Spleen (tissue), 11 donors: ENCODE measurements around the gene INPP5D. TPM values are rescaled to one million over a fixed set of nuclear protein-coding genes. Genes with fewer than 3 reads are reported as not detected.

ENCODE experiments used
- DNase-seq: peaks from one replicate; pipeline ENCODE4 v3.0.0-alpha.2; 2020
- H3K27ac ChIP-seq, 8 donors: fragments of 200-600 bp; sonication (generic) in 7 of 8; 1 replicate in 4 of 8; 2 replicates in 4 of 8; pipeline versions ENCODE4 v1.5.0 to v1.8.0; 2016 to 2021; ENCODE audit warnings: inconsistent platforms in 4 of 8, mild to moderate bottlenecking in 4 of 8, moderate library complexity in 1 of 8
- H3K27me3 ChIP-seq, 7 donors: fragments of 200-600 bp; sonication (generic) in 6 of 7; replicated peaks in 1 of 7; 1 replicate in 4 of 7; 2 replicates in 3 of 7; pipeline versions ENCODE4 v1.5.0 to v1.8.0; 2016 to 2021; ENCODE audit warnings: inconsistent platforms in 3 of 7, mild to moderate bottlenecking in 1 of 7
- H3K36me3 ChIP-seq, 6 donors: fragments of 200-600 bp; sonication (generic) in 5 of 6; 1 replicate in 4 of 6; 2 replicates in 2 of 6; pipeline versions ENCODE4 v1.5.0 to v1.8.0; 2016 to 2021; ENCODE audit warnings: inconsistent platforms in 2 of 6
- H3K4me1 ChIP-seq, 6 donors: fragments of 200-600 bp; sonication (generic) in 5 of 6; 1 replicate in 3 of 6; 2 replicates in 3 of 6; pipeline versions ENCODE4 v1.5.0 to v1.8.0; 2016 to 2021; ENCODE audit warnings: inconsistent platforms in 3 of 6
- H3K4me3 ChIP-seq, 8 donors: fragments of 200-600 bp; sonication (generic) in 7 of 8; 1 replicate in 4 of 8; 2 replicates in 4 of 8; pipeline versions ENCODE4 v1.5.0 to v1.8.0; 2016 to 2021; ENCODE audit warnings: inconsistent platforms in 4 of 8, mild to moderate bottlenecking in 4 of 8, moderate library complexity in 2 of 8
- H3K9me3 ChIP-seq, 8 donors: fragments of 200-600 bp; sonication (generic) in 7 of 8; 1 replicate in 4 of 8; 2 replicates in 4 of 8; pipeline versions ENCODE4 v1.5.0 to v1.8.0; 2016 to 2021; ENCODE audit warnings: inconsistent platforms in 4 of 8
- CTCF ChIP-seq, 11 experiments: fragments of 200-600 bp in 7 of 11; fragments of 450-650 bp in 4 of 11; sonication (generic) in 4 of 11; IDR thresholded peaks in 8 of 11; conservative IDR thresholded peaks in 3 of 11; 1 replicate in 7 of 11; 2 replicates in 4 of 11; pipeline versions ENCODE4 v1.4.0 to v1.8.0; 2016 to 2021; ENCODE audit warnings: antibody characterized with exemption in 11 of 11, inconsistent platforms in 4 of 11, mild to moderate bottlenecking in 1 of 11
- POLR2A ChIP-seq, 3 donors: fragments of 450-650 bp; IDR thresholded peaks; one replicate each; pipeline ENCODE4 v1.5.1; 2017; ENCODE audit warnings: antibody characterized with exemption in 3 of 3, mild to moderate bottlenecking in 1 of 3
- POLR2AphosphoS5 ChIP-seq, 3 donors: sonication (generic); formaldehyde crosslinking; IDR thresholded peaks; one replicate each; pipeline ENCODE4 v1.5.1; 2017; ENCODE audit warnings: antibody characterized with exemption in 3 of 3
- WGBS, 5 donors: extraction: QIAGEN DNeasy Blood & Tissue Kit in 3 of 5; methylation state at CpG; one replicate each; pipeline versions ENCODE4 v1.1.5 to v1.1.7; 2013 to 2018; 5-methylcytosine and 5-hydroxymethylcytosine counted together
- intact Hi-C: fragments of 100-400 bp; cut with DNase I; formaldehyde crosslinking; loops from one replicate; pipeline ENCODE4 v1.15.0; 2023; ENCODE audit warnings: low total_unique reads
- polyA plus RNA-seq, 3 donors: library from polyadenylated mRNA; stranded (reverse); fragments of 200-250 nt; gene quantifications; one replicate each; pipeline ENCODE4 v1.2.1, GENCODE V29; 2013
- total RNA-seq, 7 donors: library from RNA; depleted of rRNA in 3 of 7; stranded (reverse); fragments of >200 nt in 3 of 7; fragmentation: NEBNext Ultra II Directional in 4 of 7; extraction: Animal tissue kit (Norgen Biotek cat#: 25700) in 4 of 7; gene quantifications; one replicate each; pipeline versions ENCODE4 v1.1.0 to v1.2.1, GENCODE V29; 2016 to 2021
- donor health status: healthy with polysubstance abuse.
- donor health status: DM: no; HTN: no; CAD: no; lungs with moderate emphysema.
- donor health status: DM: no; HTN: no; CAD: no.
- donor health status: Bipolar disorder and iron deficiency.
- donor health status: healthy.
- donor health status: DM: no; HTN: no; CAD: no.
- donor health status: DM: yes; HTN: yes; CAD: no.

The INPP5D gene
- total and polyA plus RNA-seq, 10 donors: 71.1 to 246 (median 181) TPM

GRCh38 chr2:233131936-233132720, 72.0 kb downstream of the INPP5D start:
- no peak overlapping the region for H3K27ac ChIP-seq
- no peak for DNase-seq
- H3K4me3 ChIP-seq: no peak overlapping the region

GRCh38 chr2:233133239-233133638, 73.1 kb downstream of the INPP5D start:
- no peaks in the 10 kb centered on the region for H3K27me3 ChIP-seq
- H3K4me1 ChIP-seq: peaks cover 0 to 24% (median 11%) of the 10 kb centered on the region in 6 donors
- no peak overlapping the region for H3K4me3 ChIP-seq
- DNase-seq: peak; percentile 4
- peaks cover 3 to 98% (median 76%) of the 10 kb centered on the region in 6 donors for H3K36me3 ChIP-seq
- TF ChIP-seq CTCF (IDR thresholded peaks at IDR 0.05 in 8 of 11, conservative IDR thresholded peaks at IDR 0.05 in 3 of 11) (no peak), POLR2AphosphoS5 (IDR thresholded peaks at IDR 0.05) (no peak), POLR2A (IDR thresholded peaks at IDR 0.05) (no peak)
- intact Hi-C loops: no loop called here
- 0 to 100% (median 83%) methylated on average over 1 of the region's 1 CpG for WGBS, 5 donors
- peak overlapping the region in 1 of 8 donors; percentile 12 for H3K27ac ChIP-seq
- peaks cover 0 to 11% (median 5%) of the 10 kb centered on the region in 8 donors for H3K9me3 ChIP-seq

More at GRCh38 chr2:233131936-233132720, 72.0 kb downstream of the INPP5D start:
- Histone ChIP-seq H3K36me3 (peaks cover 5 to 100% (median 85%) of the 10 kb centered on the region in 6 donors), H3K9me3 (peaks cover 0 to 11% (median 5%) of the 10 kb centered on the region in 8 donors), H3K4me1 (peaks cover 0 to 24% (median 11%) of the 10 kb centered on the region in 6 donors), H3K27me3 (no peaks in the 10 kb centered on the region)
- intact Hi-C loops: no loop called here
- 89 to 95% (median 91%) methylated on average over 9 of the region's 9 CpGs for WGBS, 5 donors
- TF ChIP-seq CTCF (IDR thresholded peaks at IDR 0.05 in 8 of 11, conservative IDR thresholded peaks at IDR 0.05 in 3 of 11) (no peak), POLR2AphosphoS5 (IDR thresholded peaks at IDR 0.05) (no peak), POLR2A (IDR thresholded peaks at IDR 0.05) (no peak)

GRCh38 chr2:233135421-233135820, 75.3 kb downstream of the INPP5D start:
- Histone ChIP-seq H3K36me3 (peaks cover 3 to 98% (median 74%) of the 10 kb centered on the region in 6 donors), H3K9me3 (peaks cover 0 to 11% (median 5%) of the 10 kb centered on the region in 8 donors), H3K4me3 (no peak overlapping the region), H3K4me1 (peaks cover 0 to 12% (median 0%) of the 10 kb centered on the region in 6 donors), H3K27me3 (no peaks in the 10 kb centered on the region), H3K27ac (no peak overlapping the region)
- TF ChIP-seq POLR2A (IDR thresholded peaks at IDR 0.05): no peak
- TF ChIP-seq CTCF (IDR thresholded peaks at IDR 0.05 in 8 of 11, conservative IDR thresholded peaks at IDR 0.05 in 3 of 11): no peak
- no peak for TF ChIP-seq POLR2AphosphoS5 (IDR thresholded peaks at IDR 0.05)
- intact Hi-C loops: no loop called here
- DNase-seq: no peak
- 93 to 100% (median 96%) methylated on average over 1 of the region's 1 CpG for WGBS, 5 donors

- DNase-seq: no peak
- Histone ChIP-seq H3K27ac (no peak overlapping the region), H3K27me3 (no peaks in the 10 kb centered on the region), H3K9me3 (peaks cover 0 to 11% (median 5%) of the 10 kb centered on the region in 8 donors), H3K36me3 (peaks cover 3 to 98% (median 69%) of the 10 kb centered on the region in 6 donors), H3K4me1 (peaks cover 0 to 24% (median 7%) of the 10 kb centered on the region in 6 donors), H3K4me3 (no peak overlapping the region)
- 92 to 98% (median 95%) methylated on average over 2 of the region's 2 CpGs for WGBS, 5 donors
- intact Hi-C loops: no loop called here
- TF ChIP-seq POLR2A (IDR thresholded peaks at IDR 0.05) (no peak), POLR2AphosphoS5 (IDR thresholded peaks at IDR 0.05) (no peak), CTCF (IDR thresholded peaks at IDR 0.05 in 8 of 11, conservative IDR thresholded peaks at IDR 0.05 in 3 of 11) (no peak)
Measured at GRCh38 chr2:233137040-233137439, 76.9 kb downstream of the INPP5D start.
